ENCODE data around the gene COL24A1.
"Not testable (repeated sequence)": the region's sequence is repeated elsewhere in the genome, so short reads cannot be mapped to it uniquely, and the experiment has no call there.

The COL24A1 gene

GRCh38 chr1:85867189-85867588 is 289.4 kb downstream of the COL24A1 start:
- no peak for DNase-seq

- DNase-seq, result no peak
These were observed 291.4 kb downstream of the COL24A1 start for GRCh38 chr1:85865213-85865612.

GRCh38 chr1:85864727-85865126 is 291.8 kb downstream of the COL24A1 start:
- DNase-seq, result no peak

- DNase-seq, result not testable (repeated sequence)
These were observed 292.9 kb downstream of the COL24A1 start for GRCh38 chr1:85863639-85864038.

- DNase-seq, result no peak
These were observed 294.1 kb downstream of the COL24A1 start for GRCh38 chr1:85862456-85862855.

- DNase-seq, result no peak
These were observed 298.6 kb downstream of the COL24A1 start for GRCh38 chr1:85857991-85858390.

GRCh38 chr1:85850238-85850637 is 306.3 kb downstream of the COL24A1 start:
- DNase-seq, result no peak

GRCh38 chr1:85849660-85850059 is 306.9 kb downstream of the COL24A1 start:
- DNase-seq, result no peak

- DNase-seq, result no peak
These were observed 309.2 kb downstream of the COL24A1 start for GRCh38 chr1:85847356-85847755.

- DNase-seq, result no peak
These were observed 309.9 kb downstream of the COL24A1 start for GRCh38 chr1:85846706-85847105.

- DNase-seq, result no peak
These were observed 317.1 kb downstream of the COL24A1 start for GRCh38 chr1:85839459-85839858.

GRCh38 chr1:85838238-85838637 is 318.3 kb downstream of the COL24A1 start:
- no peak for DNase-seq

- DNase-seq, result no peak
These were observed 319.8 kb downstream of the COL24A1 start for GRCh38 chr1:85836736-85837135.

- DNase-seq, result not testable (repeated sequence)
These were observed 323.4 kb downstream of the COL24A1 start for GRCh38 chr1:85833165-85833564.

GRCh38 chr1:85830837-85831236 is 325.7 kb downstream of the COL24A1 start:
- DNase-seq, result no peak

- no peak for DNase-seq
These were observed 332.3 kb downstream of the COL24A1 start for GRCh38 chr1:85824066-85824840.

- no peak for DNase-seq
These were observed 333.9 kb downstream of the COL24A1 start for GRCh38 chr1:85822696-85823095.

GRCh38 chr1:85818371-85818770 is 338.2 kb downstream of the COL24A1 start:
- DNase-seq, result no peak

- DNase-seq, result no peak
These were observed 340.0 kb downstream of the COL24A1 start for GRCh38 chr1:85816606-85817005.

- DNase-seq, result no peak
These were observed 340.7 kb downstream of the COL24A1 start for GRCh38 chr1:85815906-85816305.

- DNase-seq, result no peak
These were observed 350.2 kb downstream of the COL24A1 start for GRCh38 chr1:85806236-85806965.

- DNase-seq, result no peak
These were observed 355.1 kb downstream of the COL24A1 start for GRCh38 chr1:85801520-85801919.

- no peak for DNase-seq
These were observed 356.8 kb downstream of the COL24A1 start for GRCh38 chr1:85799737-85800136.

GRCh38 chr1:85798419-85798818 is 358.2 kb downstream of the COL24A1 start:
- DNase-seq, result no peak
